HL-60/S4 treated with retinoic acid at 250 ng/mL for 4 days and 3 days (cell line): ENCODE results near the gene COA1.
"Not testable (repeated sequence)": the region's sequence is repeated elsewhere in the genome, so short reads cannot be mapped to it uniquely, and the experiment has no call there.

Experiments used
- in situ Hi-C: fragments of 300-500 bp; cut with MboI; formaldehyde crosslinking; loops from 2 replicates; pipeline ENCODE4 v1.7.0; 2022; ENCODE audit warnings: low sequenced_read_pairs

COA1 gene

GRCh38 chr7:43636093-43636492 is 93.2 kb downstream of the COA1 start:
- in situ Hi-C loops: no loop called here

- in situ Hi-C loops: no loop called here
Observed at GRCh38 chr7:43634384-43634783, 94.9 kb downstream of the COA1 start.

GRCh38 chr7:43632746-43633145 is 96.6 kb downstream of the COA1 start:
- in situ Hi-C loops: no loop called here

- in situ Hi-C loops: no loop called here
Observed at GRCh38 chr7:43631559-43631958, 97.8 kb downstream of the COA1 start.

- in situ Hi-C loops: no loop called here
Observed at GRCh38 chr7:43630482-43630881, 98.8 kb downstream of the COA1 start.

- in situ Hi-C loops: no loop called here
Observed at GRCh38 chr7:43629857-43630256, 99.5 kb downstream of the COA1 start.

GRCh38 chr7:43628431-43628830 is 100.9 kb downstream of the COA1 start:
- in situ Hi-C loops: no loop called here

GRCh38 chr7:43627798-43628197 is 101.5 kb downstream of the COA1 start:
- in situ Hi-C loops: not testable (repeated sequence)

- in situ Hi-C loops: no loop called here
Observed at GRCh38 chr7:43626695-43627094, 102.6 kb downstream of the COA1 start.

GRCh38 chr7:43625980-43626379 is 103.3 kb downstream of the COA1 start:
- in situ Hi-C loops: no loop called here

- in situ Hi-C loops: no loop called here
Observed at GRCh38 chr7:43625453-43625852, 103.9 kb downstream of the COA1 start.

- in situ Hi-C loops: no loop called here
Observed at GRCh38 chr7:43624156-43624555, 105.2 kb downstream of the COA1 start.

- in situ Hi-C loops: no loop called here
Observed at GRCh38 chr7:43621729-43622448, 107.4 kb downstream of the COA1 start.

GRCh38 chr7:43619213-43620012 is 109.9 kb downstream of the COA1 start:
- in situ Hi-C loops: no loop called here

GRCh38 chr7:43618073-43618472 is 111.2 kb downstream of the COA1 start:
- in situ Hi-C loops: no loop called here

GRCh38 chr7:43616977-43617376 is 112.3 kb downstream of the COA1 start:
- in situ Hi-C loops: no loop called here

- in situ Hi-C loops: no loop called here
Observed at GRCh38 chr7:43615558-43616145, 113.7 kb downstream of the COA1 start.

GRCh38 chr7:43612599-43613589 is 116.4 kb downstream of the COA1 start:
- in situ Hi-C loops: no loop called here

- in situ Hi-C loops: no loop called here
Observed at GRCh38 chr7:43612128-43612527, 117.2 kb downstream of the COA1 start.

GRCh38 chr7:43609097-43609496 is 120.2 kb downstream of the COA1 start:
- in situ Hi-C loops: no loop called here

GRCh38 chr7:43604251-43604650 is 125.1 kb downstream of the COA1 start:
- in situ Hi-C loops: no loop called here
